Measurements from ENCODE around the gene PAX3.

The PAX3 gene

DNA sequence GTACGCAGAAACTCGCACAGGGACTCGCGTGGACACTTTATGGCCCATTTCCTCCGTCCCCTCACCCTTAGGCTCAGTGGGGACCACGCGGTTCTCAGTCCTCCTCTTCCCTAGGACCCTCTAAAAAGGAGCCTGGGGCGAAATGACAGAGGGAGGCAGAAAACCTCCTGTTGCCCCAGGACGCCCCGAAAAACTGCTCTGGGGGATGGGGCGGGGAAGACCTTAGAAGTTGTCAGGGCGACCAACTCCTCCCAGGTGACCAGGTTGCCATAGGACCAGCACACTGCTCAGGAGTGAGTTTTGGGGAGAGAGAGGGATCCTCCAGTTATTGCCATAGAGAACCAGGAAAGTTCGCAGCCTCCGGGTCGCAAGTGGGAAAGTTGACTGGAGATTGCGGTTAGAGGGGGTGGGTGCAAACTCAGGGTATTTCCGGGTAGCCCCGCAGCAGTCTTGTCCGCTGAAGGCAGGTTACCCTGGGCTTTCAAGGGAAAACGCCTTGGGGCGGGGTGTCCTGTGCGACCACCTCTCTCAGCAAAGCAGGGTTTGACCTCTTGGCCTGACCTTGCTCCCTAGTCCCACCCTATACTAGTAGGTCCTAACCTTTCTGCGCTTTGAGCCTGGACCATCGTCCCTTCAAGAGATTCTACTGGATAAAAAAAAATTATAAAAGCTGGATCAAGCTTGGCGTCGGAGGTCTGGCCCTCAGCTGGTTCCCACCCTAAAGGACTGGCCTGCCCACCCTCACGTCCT lies 7.8 kb upstream of the PAX3 start:
- TF ChIP-seq CTCF (IDR thresholded peaks at IDR 0.05; ENCODE audit: low read depth, low read length, missing control alignments): no peak
- in situ Hi-C loops (cut with HindIII; ENCODE audit: low sequenced_read_pairs): loop anchor here (25.0 kb wide), 2 partner anchors 269 to 306 kb away; no protein-coding TSS in a partner anchor
- no peak for DNase-seq (ENCODE audit: low read depth)
- peak overlapping the region; percentile 36 for H3K4me3 ChIP-seq (ENCODE audit: low read depth, low read length)

DNA sequence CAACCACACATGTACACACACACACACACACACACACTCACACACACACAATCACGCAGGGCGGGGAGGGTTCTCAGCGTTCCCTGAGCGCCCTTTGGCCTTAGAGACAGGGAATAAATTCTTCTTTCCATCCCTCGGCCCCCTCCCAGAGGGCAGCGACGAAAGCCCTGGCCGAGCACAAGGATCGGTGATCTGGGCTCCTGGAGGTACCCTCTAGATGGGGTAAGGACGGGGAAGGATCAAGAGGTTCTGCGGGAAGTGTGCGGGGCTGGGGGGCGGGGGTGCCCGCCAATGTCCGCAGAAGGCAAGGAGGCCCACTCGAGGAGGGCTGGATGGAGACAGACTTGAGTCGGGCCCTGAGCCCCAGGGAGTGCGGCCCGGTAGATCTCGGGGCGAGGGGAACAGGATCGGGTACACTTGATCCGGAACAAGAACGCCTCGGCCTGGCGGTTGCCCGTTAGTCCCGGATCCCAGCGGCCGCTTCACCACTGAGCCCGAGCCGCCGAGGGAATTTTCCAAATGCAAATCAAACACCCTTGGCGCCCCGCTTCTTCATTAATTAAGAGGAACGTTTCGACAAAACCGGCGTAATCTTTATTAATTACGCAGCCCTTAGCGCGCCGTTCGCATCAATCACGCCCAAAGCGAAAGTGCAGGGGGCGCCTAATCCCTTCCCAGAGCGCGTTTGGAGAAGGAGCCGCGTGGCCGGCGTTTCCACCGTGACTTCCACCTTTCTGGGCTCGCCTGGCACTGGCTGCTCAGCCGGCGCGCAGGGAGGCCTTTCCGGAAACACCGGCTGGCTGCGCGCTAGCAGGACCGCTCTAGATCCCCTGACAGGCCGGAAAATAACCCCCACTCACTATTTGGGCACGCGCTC lies 7.0 kb upstream of the PAX3 start:
- TF ChIP-seq CTCF (IDR thresholded peaks at IDR 0.05; ENCODE audit: low read depth, low read length, missing control alignments): no peak
- no peak for DNase-seq (ENCODE audit: low read depth)
- peak overlapping the region; percentile 36 for H3K4me3 ChIP-seq (ENCODE audit: low read depth, low read length)
- in situ Hi-C loops (cut with HindIII; ENCODE audit: low sequenced_read_pairs): loop anchor here (25.0 kb wide), 2 partner anchors 268 to 307 kb away; no protein-coding TSS in a partner anchor

- TF ChIP-seq CTCF (IDR thresholded peaks at IDR 0.05; ENCODE audit: low read depth, low read length, missing control alignments): no peak
These were observed 6.1 kb upstream of the PAX3 start for GRCh38 chr2:222304737-222305515.

DNA sequence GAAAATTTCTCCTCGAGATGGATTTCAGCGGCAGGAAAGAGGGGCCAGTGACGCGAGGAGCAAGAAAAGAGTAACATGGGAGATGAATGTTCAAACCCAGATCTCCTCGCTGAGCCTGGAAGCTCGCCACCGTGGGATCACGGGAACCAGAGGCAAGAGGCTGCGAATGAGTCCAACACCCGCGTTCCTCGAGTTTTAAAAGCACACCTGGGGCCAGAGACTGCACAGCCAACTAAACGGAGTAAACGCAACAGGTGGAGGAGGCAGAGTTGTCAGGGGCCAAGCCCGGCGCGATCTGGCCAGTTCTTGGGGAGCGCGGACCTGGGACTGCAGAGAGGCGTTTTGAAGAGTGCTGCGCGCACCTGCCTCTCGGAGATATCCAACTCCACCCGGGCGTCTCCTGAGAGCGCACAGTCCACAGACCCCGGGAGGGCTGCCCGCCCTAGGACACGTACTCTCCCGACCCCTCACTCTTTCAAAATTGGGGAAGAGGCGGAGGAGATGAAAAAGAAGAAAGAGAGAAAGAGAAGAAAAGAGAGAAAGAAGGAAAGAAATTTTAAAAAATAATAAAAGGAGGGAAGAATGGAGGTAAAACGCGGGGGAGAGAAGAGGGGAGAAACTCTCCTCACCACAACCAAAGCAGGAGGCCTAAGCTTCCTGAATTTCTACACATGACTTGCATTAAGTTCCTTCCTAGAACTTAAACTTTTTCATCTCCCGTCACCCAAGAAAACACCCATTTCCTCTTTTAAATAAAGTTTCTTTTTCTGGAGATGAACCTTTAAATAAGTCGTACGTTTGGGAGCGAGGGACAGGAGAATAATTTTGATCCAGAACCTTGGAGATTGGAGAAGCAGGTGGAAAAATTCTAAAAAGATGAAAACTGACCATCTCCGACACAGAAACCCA lies 5.3 kb upstream of the PAX3 start:
- in situ Hi-C loops (cut with HindIII; ENCODE audit: low sequenced_read_pairs): loop anchor here (25.0 kb wide), 2 partner anchors 267 to 308 kb away; no protein-coding TSS in a partner anchor
- H3K4me3 ChIP-seq (ENCODE audit: low read depth, low read length): peak overlapping the region; percentile 36

More at GRCh38 chr2:222304737-222305515, 6.1 kb upstream of the PAX3 start:
- in situ Hi-C loops (cut with HindIII; ENCODE audit: low sequenced_read_pairs): loop anchor here (25.0 kb wide), 2 partner anchors 268 to 307 kb away; no protein-coding TSS in a partner anchor
- peak overlapping the region; percentile 36 for H3K4me3 ChIP-seq (ENCODE audit: low read depth, low read length)
- no peak for DNase-seq (ENCODE audit: low read depth)

More for the DNA sequence above, 5.3 kb upstream of the PAX3 start:
- no peak for DNase-seq (ENCODE audit: low read depth)
- TF ChIP-seq CTCF (IDR thresholded peaks at IDR 0.05; ENCODE audit: low read depth, low read length, missing control alignments): no peak

All from astrocyte of the cerebellum (primary cell).